GM19023 (cell line): ENCODE data around the gene ZNF786.
"Not testable (repeated sequence)": the region's sequence is repeated elsewhere in the genome, so short reads cannot be mapped to it uniquely, and the experiment has no call there.

ENCODE experiments used
- ATAC-seq: cut with Tn5 transposase; IDR thresholded peaks from one replicate; pipeline ENCODE4 v1.9.1; 2021; ENCODE audit warnings: mild to moderate bottlenecking, moderate library complexity; ENCODE audit not compliant: unreplicated experiment

The ZNF786 gene

DNA sequence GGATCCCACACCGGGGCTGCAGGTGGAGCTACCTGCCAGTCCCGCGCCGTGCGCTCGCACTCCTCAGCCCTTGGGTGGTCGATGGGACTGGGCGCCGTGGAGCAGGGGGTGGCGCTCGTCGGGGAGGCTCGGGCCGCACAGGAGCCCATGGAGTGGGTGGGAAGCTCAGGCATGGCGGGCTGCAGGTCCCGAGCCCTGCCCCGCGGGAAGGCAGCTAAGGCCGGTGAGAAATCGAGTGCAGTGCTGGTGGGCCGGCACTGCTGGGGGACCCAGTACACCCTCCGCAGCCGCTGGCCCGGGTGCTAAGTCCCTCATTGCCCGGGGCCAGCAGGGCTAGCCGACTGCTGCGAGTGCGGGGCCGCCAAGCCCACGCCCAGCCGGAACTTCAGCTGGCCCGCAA, 51.9 kb downstream of the ZNF786 start:
- not testable (repeated sequence) for ATAC-seq

DNA sequence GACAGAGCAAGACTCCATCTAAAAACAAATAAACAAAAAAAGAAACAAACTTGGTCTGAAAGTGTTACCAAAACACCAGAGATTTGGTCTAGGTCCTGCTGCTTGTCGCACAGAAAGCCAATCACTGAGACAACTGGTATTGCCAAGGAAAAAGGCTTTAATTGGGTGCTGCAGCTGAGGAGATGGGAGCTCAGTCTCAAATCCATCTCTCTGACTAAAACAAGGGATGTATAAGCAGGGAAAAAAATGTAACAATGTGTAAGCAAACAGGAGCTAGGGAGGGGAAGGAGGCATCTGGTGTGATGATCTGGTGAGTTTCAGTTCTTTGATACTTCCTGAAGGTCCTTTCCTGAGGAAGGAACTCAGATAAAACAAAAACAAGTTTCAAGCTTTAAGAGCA, 53.8 kb downstream of the ZNF786 start:
- ATAC-seq = no peak

DNA sequence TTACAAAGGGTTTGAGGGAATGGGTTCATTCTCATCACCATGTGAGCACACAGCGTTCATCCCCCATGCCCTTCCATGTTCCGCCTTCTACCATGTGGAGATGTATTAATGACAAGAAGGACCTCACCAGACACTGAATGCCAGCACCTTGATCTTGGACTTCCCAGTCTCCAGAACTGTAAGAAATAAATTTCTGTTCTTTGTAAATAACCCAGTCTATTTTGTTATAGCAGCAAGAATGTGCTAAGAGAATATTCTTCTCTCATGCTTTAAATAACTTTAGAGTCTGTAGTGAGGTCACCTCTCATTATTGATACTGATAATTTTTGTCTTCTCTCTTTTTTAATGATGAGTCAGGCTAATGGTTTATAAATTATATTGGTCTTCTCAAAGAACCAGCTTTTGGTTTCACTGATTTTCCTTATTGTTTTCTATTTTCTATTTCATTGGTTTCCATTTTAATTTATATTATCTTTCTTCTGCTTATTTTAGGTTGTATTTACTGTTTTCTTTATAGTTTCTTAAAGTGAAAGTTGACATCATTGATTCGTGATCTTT, 59.1 kb downstream of the ZNF786 start:
- no peak for ATAC-seq

DNA sequence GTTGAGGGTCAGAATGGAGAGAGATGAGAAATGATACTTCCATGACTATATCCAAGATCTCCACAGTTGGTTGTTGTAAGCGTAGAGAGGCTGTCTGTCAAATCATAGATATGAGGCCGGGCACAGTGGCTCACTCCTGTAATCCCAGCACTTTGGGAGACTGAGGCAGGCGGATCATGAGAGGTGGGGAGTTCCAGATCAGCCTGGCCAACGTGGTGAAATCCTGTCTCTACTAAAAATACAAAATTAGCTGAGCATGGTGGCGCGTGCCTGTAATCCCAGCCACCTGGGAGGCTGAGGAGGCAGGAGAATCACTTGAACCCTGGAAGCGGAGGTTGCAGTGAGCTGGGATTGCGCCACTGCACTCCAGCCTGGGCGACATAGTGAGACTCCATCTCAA, 60.1 kb downstream of the ZNF786 start:
- not testable (repeated sequence) for ATAC-seq

DNA sequence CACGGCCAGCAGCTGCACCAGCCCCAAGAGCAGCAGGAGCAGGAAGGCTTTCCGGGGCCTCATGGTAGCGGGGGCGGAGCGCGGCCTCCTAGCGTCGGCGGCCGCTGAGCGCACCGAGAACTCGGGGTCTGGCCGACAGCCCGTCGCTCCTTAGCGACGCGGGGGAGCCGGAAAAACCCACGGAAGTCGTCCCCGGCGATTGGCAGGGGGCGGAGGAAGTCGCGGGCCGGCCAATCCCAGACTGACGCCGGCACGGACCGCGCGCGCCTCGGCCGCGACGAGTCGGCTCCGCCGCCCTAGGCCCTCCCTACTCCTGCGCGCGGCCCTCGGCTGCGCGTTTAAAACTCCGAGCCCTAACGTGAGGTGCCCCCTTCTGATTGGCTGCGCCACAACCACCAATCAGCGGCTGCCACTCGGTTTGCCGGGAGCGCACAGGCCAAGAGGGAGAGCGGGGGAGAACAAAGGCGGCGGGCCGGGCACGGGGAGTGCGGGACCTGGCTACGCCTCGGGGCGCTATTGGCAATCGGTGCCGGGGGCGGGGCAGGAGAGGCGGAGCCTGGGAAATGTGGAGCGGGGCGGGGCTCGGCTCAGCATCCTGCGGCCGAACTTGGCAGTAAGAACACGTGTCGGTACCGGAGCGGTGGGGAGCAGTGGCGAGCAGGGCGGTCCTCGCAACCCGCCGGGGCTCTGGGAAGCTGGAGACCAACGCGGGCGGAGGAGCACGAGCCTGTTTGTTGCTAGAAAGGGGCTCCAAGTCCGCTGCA, 62.0 kb downstream of the ZNF786 start, which contains the start of gene PDIA4:
Gene PDIA4, minus strand, starts transcription at position 160 of the 764 bp plus-strand sequence. Its CDS starts 97 bp downstream, at position 63.
- ATAC-seq = peak; percentile 89

DNA sequence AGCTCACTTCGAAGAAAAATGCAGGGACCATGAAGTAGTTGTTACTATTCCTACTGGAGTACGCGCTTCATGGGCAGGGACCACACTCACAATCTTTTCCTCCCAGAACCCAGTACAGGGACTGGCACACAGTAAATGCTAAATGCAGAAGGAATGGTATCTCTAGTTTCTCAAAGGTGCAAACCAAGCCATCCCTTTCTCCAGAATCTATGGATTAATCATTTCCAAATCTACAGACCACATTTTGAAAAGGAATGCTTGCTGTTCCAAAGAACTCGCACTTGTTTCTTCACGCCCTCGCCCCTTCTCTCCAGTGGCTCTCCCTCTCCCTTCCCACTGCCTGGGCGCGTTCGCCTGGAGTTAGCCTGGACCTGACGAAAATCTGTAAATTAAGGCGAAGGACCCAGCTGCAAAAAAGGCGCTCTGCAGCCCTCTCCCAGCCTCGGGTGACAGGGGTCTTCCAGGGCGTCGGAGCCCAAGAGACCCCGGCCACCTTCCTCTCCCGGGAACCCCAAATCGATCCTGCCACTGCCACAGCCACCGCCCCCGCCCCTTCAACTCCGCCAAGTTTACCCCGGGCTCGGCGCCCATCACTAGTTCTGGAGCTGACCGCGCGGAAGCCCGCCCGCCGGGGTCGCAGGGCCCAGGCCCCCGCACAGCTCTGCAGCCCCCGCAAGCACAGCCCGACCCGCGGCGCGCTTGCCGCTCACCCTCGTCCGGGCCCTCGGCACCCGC, 62.7 kb downstream of the ZNF786 start:
- no peak for ATAC-seq

DNA sequence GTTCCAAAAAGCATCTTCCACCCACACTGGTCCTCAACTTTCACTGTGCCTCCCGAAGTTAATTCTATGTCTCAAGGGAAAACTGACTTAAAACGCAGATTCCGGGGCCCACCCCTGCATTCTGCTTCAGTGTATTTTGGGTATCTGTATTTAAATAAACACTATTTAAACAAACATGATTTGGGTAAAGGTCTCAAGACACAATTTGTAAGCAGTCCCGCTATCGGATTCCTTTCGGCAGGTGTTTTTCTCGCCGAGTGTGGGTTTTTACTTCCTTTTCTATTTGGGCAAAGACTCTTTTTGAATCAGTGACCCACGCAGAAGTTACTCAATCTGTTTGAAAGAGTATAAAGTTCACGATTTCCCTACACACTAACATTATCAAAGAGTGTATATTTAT, 63.5 kb downstream of the ZNF786 start:
- no peak for ATAC-seq

DNA sequence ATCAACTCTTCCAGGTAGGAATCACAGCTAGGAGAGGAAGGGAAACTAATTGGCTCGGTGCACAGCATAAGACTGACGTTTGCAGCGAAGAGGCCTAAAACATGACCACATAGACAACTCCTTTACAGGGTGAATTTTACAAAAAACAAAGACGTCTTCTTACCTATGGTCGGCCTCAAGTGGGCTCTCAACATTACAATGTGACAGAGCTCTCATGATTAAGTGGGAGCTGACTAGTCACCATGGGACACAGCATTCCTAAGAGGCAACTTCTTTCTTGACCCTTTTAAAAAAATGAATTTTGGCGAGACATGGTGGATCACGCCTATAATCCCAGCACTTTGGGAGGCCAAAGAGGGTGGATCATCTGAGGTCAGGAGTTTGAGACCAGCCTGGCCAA, 66.9 kb downstream of the ZNF786 start:
- no peak for ATAC-seq

DNA sequence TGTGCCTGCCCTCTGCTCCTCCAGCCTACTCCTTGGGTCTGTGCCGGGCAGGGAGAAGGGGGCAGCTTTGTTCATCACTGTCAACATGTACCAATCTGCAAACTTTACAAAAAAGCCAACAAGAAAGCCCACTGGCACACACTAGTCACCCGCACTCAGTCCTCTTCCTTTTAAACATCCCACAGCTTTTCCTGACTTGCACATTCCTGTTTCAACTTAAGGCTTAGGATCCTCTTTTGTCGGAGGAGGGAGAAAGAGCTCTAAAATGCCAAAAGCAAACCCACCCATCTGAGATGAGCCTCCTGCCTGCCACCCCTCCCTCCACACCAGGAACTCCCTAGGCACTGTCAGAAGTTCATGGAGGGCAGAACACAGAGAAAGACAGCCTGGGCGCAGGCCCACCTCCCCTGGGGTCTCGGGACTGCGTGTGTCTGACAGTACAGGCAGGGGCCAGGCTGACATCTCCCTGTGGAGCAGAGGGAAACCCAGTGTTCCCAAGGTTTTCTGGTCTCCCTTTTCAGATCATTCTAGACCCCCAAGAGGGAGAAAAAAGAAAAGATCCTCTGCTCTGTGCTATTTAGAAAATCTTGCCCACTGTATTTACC, 67.7 kb downstream of the ZNF786 start:
- ATAC-seq = no peak

DNA sequence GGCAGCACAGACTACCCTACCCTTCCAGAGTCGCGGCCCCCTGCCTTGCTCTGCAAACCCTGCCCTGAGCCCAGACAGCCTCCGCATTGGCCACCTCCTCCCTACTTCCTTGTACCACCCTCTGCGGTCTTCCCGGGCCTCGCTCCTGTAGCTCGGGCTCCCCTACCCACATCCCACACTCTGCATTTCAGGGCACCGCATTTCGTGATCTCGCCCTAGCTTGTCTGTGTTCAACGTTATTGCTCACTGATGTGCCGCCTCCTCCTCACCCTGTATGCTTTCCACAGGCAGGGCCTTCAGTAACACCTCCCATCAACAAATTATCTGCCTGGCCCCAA, 68.8 kb downstream of the ZNF786 start:
- ATAC-seq = peak; percentile 46

DNA sequence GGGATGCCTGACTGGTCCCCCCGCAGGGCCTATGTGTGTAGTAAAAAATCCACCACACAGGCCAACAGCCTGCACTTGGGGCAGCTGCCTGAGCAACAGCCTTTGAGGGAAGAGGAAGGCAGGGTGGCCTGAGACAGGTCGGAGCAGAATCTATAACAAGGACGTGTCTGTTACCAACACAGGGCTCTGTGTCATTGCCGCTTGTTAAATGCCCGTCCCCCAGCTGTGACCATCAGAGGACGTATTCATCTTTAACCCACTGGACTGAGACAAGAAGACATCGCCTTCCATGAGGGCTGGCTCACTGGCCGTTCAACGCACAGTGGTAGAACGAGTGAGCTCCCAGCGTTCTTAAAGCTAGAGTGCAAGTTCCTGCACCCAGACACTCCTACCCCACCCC, 70.0 kb downstream of the ZNF786 start:
- no peak for ATAC-seq
